ENCODE results near the gene MS4A1.
A peak's percentile ranks its signal among the peaks of the same experiment; 100 is the strongest.

MS4A1 gene

GRCh38 chr11:60498399-60498798 lies 42.8 kb downstream of the MS4A1 start:
- no peaks in the 10 kb centered on the region for H4K20me1 ChIP-seq (ENCODE audit: insufficient read depth, low read length)
- peak overlapping the region; percentile 88 for H2AFZ ChIP-seq (ENCODE audit: low read depth, low read length)
- H3K4me2 ChIP-seq (ENCODE audit: low read length) = peak overlapping the region; percentile 57
- no peaks in the 10 kb centered on the region for H3K79me2 ChIP-seq (ENCODE audit: low read length)
- H3K36me3 ChIP-seq (replicated peaks; ENCODE audit: low read depth, low read length) = no peaks in the 10 kb centered on the region
- H3K27ac ChIP-seq (ENCODE audit: low read length) = peak overlapping the region; percentile 80
- peaks cover 51% of the 10 kb centered on the region for H3K4me1 ChIP-seq (ENCODE audit: low read length)
- no peak for TF ChIP-seq CTCF (IDR thresholded peaks at IDR 0.05; ENCODE audit: low read depth, low read length)
- H3K27me3 ChIP-seq (ENCODE audit: low read depth, low read length) = no peaks in the 10 kb centered on the region
- peak overlapping the region; percentile 26 for H3K4me3 ChIP-seq (ENCODE audit: low read length)
- H3K9me3 ChIP-seq (ENCODE audit: insufficient read depth, low read length) = no peaks in the 10 kb centered on the region
- peak overlapping the region; percentile 44; the same call in 1 of the 2 replicates for H3K9ac ChIP-seq (ENCODE audit: low read length)

- Histone ChIP-seq H3K9me3 (ENCODE audit: insufficient read depth, low read length) (no peaks in the 10 kb centered on the region), H3K4me1 (ENCODE audit: low read length) (peaks cover 51% of the 10 kb centered on the region), H3K36me3 (replicated peaks; ENCODE audit: low read depth, low read length) (no peaks in the 10 kb centered on the region), H3K4me3 (ENCODE audit: low read length) (peak overlapping the region; percentile 26), H3K4me2 (ENCODE audit: low read length) (peak overlapping the region; percentile 57), H3K9ac (ENCODE audit: low read length) (peak overlapping the region; percentile 44; the same call in 1 of the 2 replicates), H3K79me2 (ENCODE audit: low read length) (no peaks in the 10 kb centered on the region), H2AFZ (ENCODE audit: low read depth, low read length) (peak overlapping the region; percentile 88), H3K27me3 (ENCODE audit: low read depth, low read length) (no peaks in the 10 kb centered on the region), H4K20me1 (ENCODE audit: insufficient read depth, low read length) (no peaks in the 10 kb centered on the region), H3K27ac (ENCODE audit: low read length) (peak overlapping the region; percentile 80)
- TF ChIP-seq CTCF (IDR thresholded peaks at IDR 0.05; ENCODE audit: low read depth, low read length) (no peak), EZH2phosphoT487 (IDR thresholded peaks at IDR 0.05; ENCODE audit: low read depth) (no peak)
Measured at GRCh38 chr11:60498853-60499252, 43.2 kb downstream of the MS4A1 start.

DNA sequence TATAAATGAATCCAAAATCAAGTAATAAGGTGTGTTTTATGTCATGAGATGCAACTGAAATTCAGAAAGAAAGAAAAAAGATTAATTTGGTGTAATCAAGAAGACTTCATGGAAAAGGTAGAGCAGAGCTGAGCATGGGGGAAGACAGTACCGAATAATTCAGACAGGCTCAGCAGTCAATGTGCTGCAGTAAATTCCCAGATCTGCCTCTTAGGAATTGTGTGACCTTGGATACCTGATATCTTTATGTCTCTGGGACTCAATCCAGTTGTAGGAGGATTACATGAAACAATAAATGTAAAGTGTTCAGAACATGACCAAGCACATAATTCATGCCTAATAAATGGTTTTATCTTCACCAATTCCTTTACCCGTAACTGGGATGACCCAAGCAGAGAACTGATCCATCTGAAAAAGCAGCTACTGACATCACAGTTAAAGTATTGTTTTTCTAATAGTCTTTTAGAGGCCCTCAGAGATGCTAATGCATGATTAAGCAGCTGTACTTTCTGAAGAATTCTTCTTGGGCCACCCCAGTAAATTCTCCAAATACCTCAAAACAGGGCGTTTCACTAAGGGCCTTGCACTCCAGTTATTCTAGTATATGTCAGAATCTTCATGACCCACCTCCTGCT lies 44.7 kb downstream of the MS4A1 start:
- TF ChIP-seq CTCF (IDR thresholded peaks at IDR 0.05; ENCODE audit: low read depth, low read length) (no peak), EZH2phosphoT487 (IDR thresholded peaks at IDR 0.05; ENCODE audit: low read depth) (no peak)
- no peaks in the 10 kb centered on the region for H3K9me3 ChIP-seq (ENCODE audit: insufficient read depth, low read length)
- no peak overlapping the region for H3K4me3 ChIP-seq (ENCODE audit: low read length)
- no peak overlapping the region for H2AFZ ChIP-seq (ENCODE audit: low read depth, low read length)
- no peaks in the 10 kb centered on the region for H4K20me1 ChIP-seq (ENCODE audit: insufficient read depth, low read length)
- H3K27ac ChIP-seq (ENCODE audit: low read length) = no peak overlapping the region
- no peaks in the 10 kb centered on the region for H3K79me2 ChIP-seq (ENCODE audit: low read length)
- H3K4me1 ChIP-seq (ENCODE audit: low read length) = peaks cover 51% of the 10 kb centered on the region
- H3K27me3 ChIP-seq (ENCODE audit: low read depth, low read length) = no peaks in the 10 kb centered on the region
- H3K36me3 ChIP-seq (replicated peaks; ENCODE audit: low read depth, low read length) = no peaks in the 10 kb centered on the region
- H3K9ac ChIP-seq (ENCODE audit: low read length) = no peak overlapping the region
- H3K4me2 ChIP-seq (ENCODE audit: low read length) = no peak overlapping the region

- H3K36me3 ChIP-seq (replicated peaks; ENCODE audit: low read depth, low read length) = no peaks in the 10 kb centered on the region
- no peak overlapping the region for H2AFZ ChIP-seq (ENCODE audit: low read depth, low read length)
- peak overlapping the region; percentile 11; the same call in 1 of the 2 replicates for H3K9ac ChIP-seq (ENCODE audit: low read length)
- peak overlapping the region; percentile 52 for H3K4me3 ChIP-seq (ENCODE audit: low read length)
- peak overlapping the region; percentile 67 for H3K4me2 ChIP-seq (ENCODE audit: low read length)
- H4K20me1 ChIP-seq (ENCODE audit: insufficient read depth, low read length) = no peaks in the 10 kb centered on the region
- no peaks in the 10 kb centered on the region for H3K9me3 ChIP-seq (ENCODE audit: insufficient read depth, low read length)
- TF ChIP-seq CTCF (IDR thresholded peaks at IDR 0.05; ENCODE audit: low read depth, low read length) = no peak
- H3K27ac ChIP-seq (ENCODE audit: low read length) = peak overlapping the region; percentile 54
- no peaks in the 10 kb centered on the region for H3K27me3 ChIP-seq (ENCODE audit: low read depth, low read length)
- H3K79me2 ChIP-seq (ENCODE audit: low read length) = no peaks in the 10 kb centered on the region
- peaks cover 50% of the 10 kb centered on the region for H3K4me1 ChIP-seq (ENCODE audit: low read length)
Measured at GRCh38 chr11:60502221-60502775, 46.7 kb downstream of the MS4A1 start.
